HPDE6-E6E7 (cell line): ENCODE results near the gene ESPN.
"Not testable (repeated sequence)": the region's sequence is repeated elsewhere in the genome, so short reads cannot be mapped to it uniquely, and the experiment has no call there.

Experiments used
- DNase-seq: peaks from one replicate; pipeline ENCODE4 v3.0.0; 2011; ENCODE audit warnings: missing footprints; ENCODE audit errors: extremely low spot score

ESPN gene

GRCh38 chr1:6424619-6425593, at the start of gene ESPN:
TSS of gene ESPN (plus strand) at chr1:6424776. CDS start at chr1:6424956, 180 bp downstream.
- no peak for DNase-seq

- DNase-seq, result no peak
Measured at GRCh38 chr1:6378096-6378746, 46.4 kb upstream of the ESPN start.

GRCh38 chr1:6380037-6380436, 44.5 kb upstream of the ESPN start:
- no peak for DNase-seq

- no peak for DNase-seq
Measured at GRCh38 chr1:6384135-6384534, 40.4 kb upstream of the ESPN start.

- no peak for DNase-seq
Measured at GRCh38 chr1:6384962-6385361, 39.6 kb upstream of the ESPN start.

GRCh38 chr1:6385488-6386191, 38.9 kb upstream of the ESPN start:
- DNase-seq, result peak; percentile 95

GRCh38 chr1:6386371-6386949, 38.1 kb upstream of the ESPN start:
- DNase-seq, result no peak

- no peak for DNase-seq
Measured at GRCh38 chr1:6389971-6390370, 34.6 kb upstream of the ESPN start.

- no peak for DNase-seq
Measured at GRCh38 chr1:6391951-6392808, 32.4 kb upstream of the ESPN start.

- no peak for DNase-seq
Measured at GRCh38 chr1:6392809-6393399, 31.7 kb upstream of the ESPN start.

- DNase-seq, result peak; percentile 83
Measured at GRCh38 chr1:6393400-6394187, 31.0 kb upstream of the ESPN start, which contains the start of gene ACOT7. TSS of gene ACOT7 (minus strand) at chr1:6393767. CDS start at chr1:6393399, 368 bp downstream.

GRCh38 chr1:6395130-6395529, 29.4 kb upstream of the ESPN start:
- not testable (repeated sequence) for DNase-seq

- not testable (repeated sequence) for DNase-seq
Measured at GRCh38 chr1:6395781-6396244, 28.8 kb upstream of the ESPN start.

GRCh38 chr1:6396998-6397397, 27.6 kb upstream of the ESPN start:
- no peak for DNase-seq

GRCh38 chr1:6397844-6398441, 26.6 kb upstream of the ESPN start:
- no peak for DNase-seq

- DNase-seq, result no peak
Measured at GRCh38 chr1:6399294-6399693, 25.3 kb upstream of the ESPN start.

- no peak for DNase-seq
Measured at GRCh38 chr1:6401673-6402072, 22.9 kb upstream of the ESPN start.

- DNase-seq, result no peak
Measured at GRCh38 chr1:6408023-6408422, 16.6 kb upstream of the ESPN start.

GRCh38 chr1:6409053-6409452, 15.5 kb upstream of the ESPN start:
- no peak for DNase-seq
